Midbrain (tissue), 1 donor: ENCODE measurements around the gene FSCN2.

ENCODE experiments used
- DNase-seq: peaks from one replicate; lab custom pipeline; 2025; lab: John Stamatoyannopoulos, UW

The FSCN2 gene

GRCh38 chr17:81527591-81528383 is at the start of gene FSCN2:
Gene FSCN2, plus strand, starts transcription at chr17:81528377. Its CDS starts 155 bp downstream, at chr17:81528532.
- no peak for DNase-seq

- no peak for DNase-seq
These were observed 48.8 kb upstream of the FSCN2 start for GRCh38 chr17:81479175-81480071.

- DNase-seq: no peak
These were observed 47.8 kb upstream of the FSCN2 start for GRCh38 chr17:81480140-81481072.

GRCh38 chr17:81481073-81481799 is 46.9 kb upstream of the FSCN2 start:
- DNase-seq: peak; percentile 88

GRCh38 chr17:81481815-81482505 is 46.2 kb upstream of the FSCN2 start:
- no peak for DNase-seq

GRCh38 chr17:81482673-81483072 is 45.5 kb upstream of the FSCN2 start:
- DNase-seq: no peak

GRCh38 chr17:81483085-81483861 is 44.9 kb upstream of the FSCN2 start:
- no peak for DNase-seq

- DNase-seq: no peak
These were observed 44.3 kb upstream of the FSCN2 start for GRCh38 chr17:81483862-81484194.

- DNase-seq: peak; percentile 84
These were observed 43.8 kb upstream of the FSCN2 start for GRCh38 chr17:81484195-81484979.

GRCh38 chr17:81486199-81486810 is 41.9 kb upstream of the FSCN2 start:
- no peak for DNase-seq

GRCh38 chr17:81487089-81487486 is 41.1 kb upstream of the FSCN2 start:
- DNase-seq: no peak

- peak; percentile 84 for DNase-seq
These were observed 40.5 kb upstream of the FSCN2 start for GRCh38 chr17:81487487-81488275.

- no peak for DNase-seq
These were observed 39.8 kb upstream of the FSCN2 start for GRCh38 chr17:81488276-81488860.

GRCh38 chr17:81489012-81489997 is 38.9 kb upstream of the FSCN2 start:
- no peak for DNase-seq

GRCh38 chr17:81489998-81490992 is 37.9 kb upstream of the FSCN2 start:
- DNase-seq: no peak
